ENCODE results near the gene SNX33.
"Not testable (repeated sequence)": the region's sequence is repeated elsewhere in the genome, so short reads cannot be mapped to it uniquely, and the experiment has no call there.

The SNX33 gene

DNA sequence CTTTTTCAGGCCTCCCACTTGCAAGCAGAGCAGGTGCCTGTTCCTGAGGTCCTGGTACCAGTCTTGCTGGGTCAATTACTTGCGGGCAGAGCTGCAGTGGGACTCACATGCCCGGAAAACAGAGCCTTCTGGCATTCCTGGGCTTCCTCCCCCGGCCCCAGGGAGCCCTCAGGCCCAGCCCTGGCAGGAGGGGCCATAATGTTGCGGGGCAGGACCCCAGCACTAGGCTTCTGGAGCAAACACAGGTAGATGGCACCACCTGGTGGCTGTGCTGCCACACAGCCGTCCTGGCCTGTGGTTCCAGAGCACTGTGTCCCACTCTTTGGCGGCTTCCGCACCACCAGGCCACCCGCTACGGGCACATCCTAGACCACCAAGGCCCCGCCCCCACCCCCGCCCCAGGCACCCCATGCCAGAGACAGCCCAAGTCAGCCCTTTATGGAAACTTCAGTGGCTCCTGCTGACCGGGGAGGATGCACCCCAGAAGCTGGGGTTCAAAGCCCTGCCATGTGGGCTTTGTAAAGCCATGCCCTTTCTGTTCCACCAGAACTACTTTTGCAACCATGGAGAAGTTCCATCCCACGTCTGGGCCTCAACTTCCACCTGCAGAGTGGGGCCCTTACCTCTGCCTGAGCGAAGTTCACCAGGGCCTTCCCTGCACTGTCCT lies 36.1 kb downstream of the SNX33 start:
- DNase-seq (ENCODE audit: low spot score): peak; percentile 72

GRCh38 chr15:75684648-75685047 lies 36.9 kb downstream of the SNX33 start:
- no peak for DNase-seq (ENCODE audit: low spot score)

- DNase-seq (ENCODE audit: low spot score): no peak
Observed at GRCh38 chr15:75685195-75685594, 37.5 kb downstream of the SNX33 start.

DNA sequence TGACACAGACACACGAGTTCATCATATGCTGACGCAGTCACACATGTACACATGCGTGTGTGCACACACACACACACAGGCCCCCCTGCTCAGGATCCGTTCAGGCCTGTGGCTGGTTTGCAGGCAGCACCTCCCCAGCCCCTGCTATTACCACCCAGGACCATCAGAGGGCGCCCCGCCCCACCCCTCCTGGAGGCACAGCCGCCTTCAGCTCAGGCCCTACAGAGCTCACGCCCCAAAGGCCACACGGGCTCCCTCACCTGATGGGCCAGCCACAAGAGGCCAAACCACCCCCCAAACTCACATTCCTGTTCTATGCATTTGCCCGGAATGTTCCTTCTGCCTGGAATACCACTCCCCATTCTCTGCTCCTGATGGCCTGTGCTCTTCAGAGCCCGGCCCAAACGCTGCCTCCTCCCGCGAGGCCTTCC lies 38.5 kb downstream of the SNX33 start:
- peak; percentile 29 for DNase-seq (ENCODE audit: low spot score)

GRCh38 chr15:75687486-75688277 lies 40.0 kb downstream of the SNX33 start:
- no peak for DNase-seq (ENCODE audit: low spot score)

- DNase-seq (ENCODE audit: low spot score): no peak
Observed at GRCh38 chr15:75688278-75688557, 40.5 kb downstream of the SNX33 start.

- no peak for DNase-seq (ENCODE audit: low spot score)
Observed at GRCh38 chr15:75688831-75689230, 41.1 kb downstream of the SNX33 start.

- not testable (repeated sequence) for DNase-seq (ENCODE audit: low spot score)
Observed at GRCh38 chr15:75689429-75689828, 41.7 kb downstream of the SNX33 start.

GRCh38 chr15:75692311-75692710 lies 44.6 kb downstream of the SNX33 start:
- DNase-seq (ENCODE audit: low spot score): not testable (repeated sequence)

DNA sequence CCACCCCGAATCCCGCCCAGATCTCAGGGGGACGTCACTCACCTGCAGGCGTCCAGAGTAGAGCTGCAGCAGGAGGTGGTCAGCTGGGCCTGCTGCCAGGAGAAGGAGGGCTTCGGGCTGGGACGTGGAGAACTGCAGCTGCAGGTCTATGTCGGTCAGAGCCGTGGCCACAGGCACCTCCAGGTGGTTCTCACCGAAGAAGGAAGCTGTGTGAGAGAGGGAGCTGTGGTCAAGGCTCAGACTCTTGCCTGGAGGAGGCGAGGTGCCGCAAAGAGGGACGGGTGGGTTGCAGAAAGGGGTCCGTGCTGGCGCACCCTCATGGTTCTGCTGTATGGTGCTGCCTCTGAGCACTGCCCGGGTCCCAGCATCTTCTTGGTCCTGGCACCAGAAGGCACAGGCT lies 45.3 kb downstream of the SNX33 start:
- DNase-seq (ENCODE audit: low spot score): not testable (repeated sequence)

DNA sequence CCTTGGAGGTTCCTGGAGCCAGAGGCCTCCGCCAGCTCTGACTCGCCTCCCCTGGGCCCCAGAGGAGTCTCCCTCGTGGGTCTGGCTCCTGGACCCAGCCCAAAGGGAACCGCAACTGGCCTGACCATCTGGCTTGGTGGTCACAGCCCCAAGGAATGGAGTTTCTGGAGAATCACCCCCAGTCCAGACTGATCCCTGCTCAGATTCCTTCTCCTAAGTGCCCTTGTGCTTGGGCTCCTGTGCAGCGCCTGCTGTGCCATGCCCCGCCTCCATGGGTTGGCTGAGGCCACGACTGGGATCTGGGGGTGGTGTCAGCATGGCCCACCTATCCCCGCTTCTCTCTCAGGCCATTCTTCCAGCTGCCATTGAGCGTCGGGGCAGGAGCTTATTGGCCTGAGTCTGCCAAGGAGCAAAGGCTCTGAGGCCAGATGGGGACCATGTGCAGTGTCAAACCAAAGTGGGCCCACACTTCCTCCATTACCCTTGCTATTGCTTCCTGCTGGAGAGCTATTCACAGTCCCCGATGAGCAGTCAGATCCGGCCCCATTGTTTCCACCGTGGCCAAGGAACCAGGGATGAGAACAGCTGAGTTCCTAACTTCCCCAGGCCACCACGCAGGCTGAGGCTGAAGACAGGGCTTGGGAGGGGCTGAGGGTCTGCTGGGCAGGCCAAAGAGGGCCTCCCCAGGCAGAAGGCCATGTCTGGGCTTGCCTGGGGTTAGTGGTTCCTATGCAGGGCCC lies 46.0 kb downstream of the SNX33 start:
- DNase-seq (ENCODE audit: low spot score): no peak

GRCh38 chr15:75694241-75695182 lies 46.8 kb downstream of the SNX33 start:
- DNase-seq (ENCODE audit: low spot score): peak; percentile 70

- no peak for DNase-seq (ENCODE audit: low spot score)
Observed at GRCh38 chr15:75695220-75695619, 47.5 kb downstream of the SNX33 start.

GRCh38 chr15:75695634-75696310 lies 48.1 kb downstream of the SNX33 start:
- no peak for DNase-seq (ENCODE audit: low spot score)

GRCh38 chr15:75696311-75696720 lies 48.6 kb downstream of the SNX33 start:
- no peak for DNase-seq (ENCODE audit: low spot score)

- no peak for DNase-seq (ENCODE audit: low spot score)
Observed at GRCh38 chr15:75696854-75697259, 49.1 kb downstream of the SNX33 start.

GRCh38 chr15:75697523-75697922 lies 49.8 kb downstream of the SNX33 start:
- no peak for DNase-seq (ENCODE audit: low spot score)

- not testable (repeated sequence) for DNase-seq (ENCODE audit: low spot score)
Observed at GRCh38 chr15:75697974-75698747, 50.4 kb downstream of the SNX33 start.

DNA sequence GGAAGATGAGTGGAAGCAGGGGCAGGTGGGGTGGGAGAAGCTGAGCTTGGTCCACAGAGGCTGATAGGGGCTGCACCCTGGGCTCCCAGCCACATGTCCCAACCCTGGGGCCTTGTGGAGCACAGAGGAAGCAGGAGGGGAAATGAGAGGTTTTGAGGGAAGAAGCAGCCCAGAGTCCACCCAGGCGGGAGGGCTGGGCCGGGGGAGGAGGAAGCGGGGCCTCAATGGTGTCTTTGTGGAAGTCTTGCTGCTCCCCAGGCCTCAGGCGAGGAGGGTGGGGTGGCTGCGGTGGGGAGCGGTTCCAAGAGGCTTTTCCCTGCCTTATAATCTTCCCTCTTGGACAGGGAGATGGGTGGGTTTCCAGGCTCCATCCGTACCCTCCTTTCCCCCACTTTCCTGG lies 51.8 kb downstream of the SNX33 start:
- not testable (repeated sequence) for DNase-seq (ENCODE audit: low spot score)
